GM12878 (cell line): ENCODE results near the gene PSMA7. TPM values are rescaled to one million over a fixed set of nuclear protein-coding genes. Genes with fewer than 3 reads are reported as not detected.

Source experiments
- ATAC-seq: fragments of 200-7000 bp; cut with Tn5 transposase; 3 replicates; pipeline ENCODE4 v1.9.1; 2020; ENCODE audit warnings: mild to moderate bottlenecking, moderate library complexity
- BruUV-seq: library from RNA; stranded (reverse); fragments of 400-500 nt; replicated peaks from 2 replicates; lab custom pipeline; 2021; lab: Mats Ljungman, UMichigan
- CTCF ChIA-PET: fragments of 300-600 bp; sonication (Branson Sonifier 250); formaldehyde crosslinking; extraction: SDS; loops from one replicate; lab custom pipeline; 2021; ENCODE audit warnings: inconsistent platforms; lab: Yijun Ruan, JAX
- POLR2A ChIA-PET: fragments of 350-600 bp; formaldehyde crosslinking; extraction: SDS; loops from one replicate; lab custom pipeline; 2021; ENCODE audit warnings: inconsistent platforms; lab: Charles Lee
- RAD21 ChIA-PET: fragments of 300-600 bp; sonication (Branson Sonifier 250); formaldehyde crosslinking; loops from one replicate; lab custom pipeline; 2023; ENCODE audit warnings: antibody characterized with exemption; ENCODE audit not compliant: unreplicated experiment; lab: Charles Lee
- SMC1A ChIA-PET: fragments of 300-600 bp; sonication (Branson Sonifier 250); formaldehyde crosslinking; loops from one replicate; lab custom pipeline; 2023; ENCODE audit not compliant: unreplicated experiment, uncharacterized antibody; lab: Charles Lee
- DNase-seq: peaks from one replicate; pipeline ENCODE4 v3.0.0-alpha.2; 2011; ENCODE audit warnings: low read depth, low spot score
- FAIRE-seq: peaks from 3 replicates; lab custom pipeline; 2011; peaks lifted over from hg19 to GRCh38; lab: Jason Lieb, UNC
- H2AFZ ChIP-seq: 2 replicates; pipeline ENCODE4 v1.6.0; 2011; ENCODE audit warnings: low read depth, low read length, control low read depth; ENCODE audit not compliant: control insufficient read depth
- H3K27ac ChIP-seq: 2 replicates; pipeline ENCODE4 v1.5.1; 2011; ENCODE audit warnings: control low read depth; ENCODE audit not compliant: control insufficient read depth, insufficient read depth
- H3K27me3 ChIP-seq, 2 experiments: replicated peaks in 1 of 2; 2 replicates each; pipeline versions ENCODE4 v1.6.0 to v1.6.1; 2011; ENCODE audit warnings: low read length in 1 of 2; ENCODE audit not compliant: control insufficient read depth in 2 of 2, insufficient read depth in 2 of 2
- H3K36me3 ChIP-seq, 2 experiments: 2 replicates each; pipeline ENCODE4 v1.5.1; 2011; ENCODE audit warnings: low read length in 1 of 2; ENCODE audit not compliant: control insufficient read depth in 2 of 2, insufficient read depth in 2 of 2
- H3K4me1 ChIP-seq: 2 replicates; pipeline ENCODE4 v1.6.1; 2011; ENCODE audit warnings: mild to moderate bottlenecking, low read length, moderate library complexity, mixed read lengths; ENCODE audit not compliant: control insufficient read depth, insufficient read depth
- H3K4me2 ChIP-seq: 2 replicates; pipeline ENCODE4 v1.6.0; 2011; ENCODE audit warnings: control low read depth; ENCODE audit not compliant: control insufficient read depth, insufficient read depth
- H3K4me3 ChIP-seq: fragments of 200-600 bp; sonication (generic); 2 replicates; pipeline ENCODE4 v1.5.1; 2016
- H3K79me2 ChIP-seq: 2 replicates; pipeline ENCODE4 v1.6.0; 2011; ENCODE audit warnings: low read length; ENCODE audit not compliant: control insufficient read depth, insufficient read depth
- H3K9ac ChIP-seq: 2 replicates; pipeline ENCODE4 v1.8.0; 2011; ENCODE audit warnings: low read length, control low read depth, mixed read lengths; ENCODE audit not compliant: control insufficient read depth, insufficient read depth
- H3K9me3 ChIP-seq: replicated peaks from 3 replicates; pipeline ENCODE4 v1.5.1; 2011; ENCODE audit warnings: mild to moderate bottlenecking, low read length; ENCODE audit not compliant: control insufficient read depth, insufficient read depth
- H4K20me1 ChIP-seq: 2 replicates; pipeline ENCODE4 v1.6.0; 2011; ENCODE audit not compliant: control insufficient read depth, insufficient read depth
- BMI1 ChIP-seq: fragments of 450-650 bp; IDR thresholded peaks from 2 replicates; pipeline ENCODE4 v1.6.1; 2016; ENCODE audit warnings: mild to moderate bottlenecking, moderate library complexity, borderline replicate concordance
- ETV6 ChIP-seq, 2 experiments: fragments of 450-650 bp in 1 of 2; IDR thresholded peaks in 1 of 2; conservative IDR thresholded peaks in 1 of 2; 2 replicates each; pipeline ENCODE4 v1.6.1; 2014; ENCODE audit warnings: antibody characterized with exemption in 1 of 2, borderline replicate concordance in 1 of 2, low read depth in 1 of 2, mild to moderate bottlenecking in 1 of 2, moderate library complexity in 1 of 2
- FOXM1 ChIP-seq: IDR thresholded peaks from 2 replicates; pipeline ENCODE4 v1.6.1; 2012; ENCODE audit warnings: low read depth, mild to moderate bottlenecking, inconsistent platforms, low read length, moderate library complexity
- IKZF2 ChIP-seq, 2 experiments: fragments of 450-650 bp; IDR thresholded peaks; 2 replicates each; pipeline ENCODE4 v1.6.1; 2017; ENCODE audit warnings: mild to moderate bottlenecking in 2 of 2, moderate library complexity in 2 of 2
- IRF3 ChIP-seq: fragments of 450-650 bp; IDR thresholded peaks from 2 replicates; pipeline ENCODE4 v1.6.1; 2014; ENCODE audit warnings: mild to moderate bottlenecking
- MLLT1 ChIP-seq: fragments of 450-650 bp; IDR thresholded peaks from 2 replicates; pipeline ENCODE4 v1.6.1; 2016; ENCODE audit warnings: mild to moderate bottlenecking
- PAX5 ChIP-seq: IDR thresholded peaks from 2 replicates; pipeline ENCODE4 v1.6.1; 2011; ENCODE audit warnings: low read depth, low read length, borderline replicate concordance
- PAX8 ChIP-seq: fragments of 450-650 bp; IDR thresholded peaks from 2 replicates; pipeline ENCODE4 v1.6.1; 2017; ENCODE audit warnings: mild to moderate bottlenecking, moderate library complexity
- PML ChIP-seq: IDR thresholded peaks from 2 replicates; pipeline ENCODE4 v1.6.1; 2012; ENCODE audit warnings: low read length, inconsistent platforms
- RAD21 ChIP-seq: IDR thresholded peaks from 2 replicates; pipeline ENCODE4 v1.6.1; 2011; ENCODE audit warnings: mild to moderate bottlenecking, low read depth, low read length, moderate library complexity; ENCODE audit not compliant: insufficient read depth
- SREBF1 ChIP-seq: IDR thresholded peaks from 2 replicates; pipeline ENCODE4 v1.6.1; 2012; ENCODE audit warnings: mild to moderate bottlenecking, low read length
- TBL1XR1 ChIP-seq: IDR thresholded peaks from 2 replicates; pipeline ENCODE4 v1.6.1; 2012; ENCODE audit warnings: low read depth, low read length, improper control_type of control experiment
- ZNF217 ChIP-seq: fragments of 450-650 bp; IDR thresholded peaks from 2 replicates; pipeline ENCODE4 v1.6.1; 2017; ENCODE audit warnings: antibody characterized with exemption, mild to moderate bottlenecking
- ZNF687 ChIP-seq: fragments of 450-650 bp; IDR thresholded peaks from 2 replicates; pipeline ENCODE4 v1.6.1; 2017; ENCODE audit warnings: mild to moderate bottlenecking, moderate library complexity
- ZSCAN29 ChIP-seq: fragments of 450-650 bp; IDR thresholded peaks from 2 replicates; pipeline ENCODE4 v1.6.1; 2017; ENCODE audit warnings: mild to moderate bottlenecking, moderate library complexity
- WGBS: methylation state at CpG from one replicate; pipeline ENCODE4 v1.1.6; 2016; ENCODE audit warnings: low lambda C conversion rate; ENCODE audit not compliant: insufficient replicate concordance, insufficient coverage; ENCODE audit errors: missing lambda C conversion rate; 5-methylcytosine and 5-hydroxymethylcytosine counted together
- in situ Hi-C: fragments of 300-500 bp; cut with MboI; formaldehyde crosslinking; loops from 9 replicates; pipeline ENCODE4 v1.14.3; 2018; ENCODE audit warnings: mixed read lengths
- intact Hi-C: fragments of 100-400 bp; cut with micrococcal nuclease; formaldehyde crosslinking; loops from one replicate; pipeline ENCODE4 v1.14.2; 2022; ENCODE audit not compliant: unreplicated experiment
- polyA plus RNA-seq, 11 experiments: library from polyadenylated mRNA; depleted of rRNA in 4 of 11; unstranded in 6 of 11; stranded (reverse) in 5 of 11; fragments of >200 nt; fragmentation: Nextera tagmentation in 4 of 11; fragmentation: Illumina TruSeq in 1 of 11; extraction: Ambion mirVana in 4 of 11; extraction: Trizol in 1 of 11; gene quantifications; 1 replicate in 1 of 11; 2 replicates in 10 of 11; pipeline versions ENCODE4 v1.2.1 to v1.2.3, GENCODE V29; 2011 to 2016; ENCODE audit warnings: inconsistent platforms in 2 of 11, missing spikeins in 2 of 11, low read depth in 1 of 11
- total RNA-seq, 4 experiments: library from RNA; depleted of rRNA in 3 of 4; stranded (reverse); fragments of >200 nt in 3 of 4; fragmentation: Illumina TruSeq in 1 of 4; extraction: Trizol in 1 of 4; gene quantifications; 2 replicates each; pipeline versions ENCODE4 v1.2.1 to v1.2.3, GENCODE V29; 2013 to 2021
- TF ChIP-seq, protein P1 (sequence below): fragments of 450-650 bp; IDR thresholded peaks from 2 replicates; pipeline ENCODE4 v1.6.1; 2017; ENCODE audit warnings: mild to moderate bottlenecking, low read depth, inconsistent platforms; ENCODE audit not compliant: poor library complexity, severe bottlenecking

The PSMA7 gene
- total and polyA plus RNA-seq, 10 of the 15 experiments (the other 5 are each of a cell fraction or from before 2014, with no cell fraction given), result 216 to 857 (median 368) TPM

- TF ChIP-seq, protein P1, sequence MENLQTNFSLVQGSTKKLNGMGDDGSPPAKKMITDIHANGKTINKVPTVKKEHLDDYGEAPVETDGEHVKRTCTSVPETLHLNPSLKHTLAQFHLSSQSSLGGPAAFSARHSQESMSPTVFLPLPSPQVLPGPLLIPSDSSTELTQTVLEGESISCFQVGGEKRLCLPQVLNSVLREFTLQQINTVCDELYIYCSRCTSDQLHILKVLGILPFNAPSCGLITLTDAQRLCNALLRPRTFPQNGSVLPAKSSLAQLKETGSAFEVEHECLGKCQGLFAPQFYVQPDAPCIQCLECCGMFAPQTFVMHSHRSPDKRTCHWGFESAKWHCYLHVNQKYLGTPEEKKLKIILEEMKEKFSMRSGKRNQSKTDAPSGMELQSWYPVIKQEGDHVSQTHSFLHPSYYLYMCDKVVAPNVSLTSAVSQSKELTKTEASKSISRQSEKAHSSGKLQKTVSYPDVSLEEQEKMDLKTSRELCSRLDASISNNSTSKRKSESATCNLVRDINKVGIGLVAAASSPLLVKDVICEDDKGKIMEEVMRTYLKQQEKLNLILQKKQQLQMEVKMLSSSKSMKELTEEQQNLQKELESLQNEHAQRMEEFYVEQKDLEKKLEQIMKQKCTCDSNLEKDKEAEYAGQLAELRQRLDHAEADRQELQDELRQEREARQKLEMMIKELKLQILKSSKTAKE, result no peak
- TF ChIP-seq SREBF1, result no peak
- TF ChIP-seq, all 136 proteins: peak for 0
These were observed 15.9 kb upstream of the PSMA7 start (continued) for GRCh38 chr20:62159052-62159451.

DNA sequence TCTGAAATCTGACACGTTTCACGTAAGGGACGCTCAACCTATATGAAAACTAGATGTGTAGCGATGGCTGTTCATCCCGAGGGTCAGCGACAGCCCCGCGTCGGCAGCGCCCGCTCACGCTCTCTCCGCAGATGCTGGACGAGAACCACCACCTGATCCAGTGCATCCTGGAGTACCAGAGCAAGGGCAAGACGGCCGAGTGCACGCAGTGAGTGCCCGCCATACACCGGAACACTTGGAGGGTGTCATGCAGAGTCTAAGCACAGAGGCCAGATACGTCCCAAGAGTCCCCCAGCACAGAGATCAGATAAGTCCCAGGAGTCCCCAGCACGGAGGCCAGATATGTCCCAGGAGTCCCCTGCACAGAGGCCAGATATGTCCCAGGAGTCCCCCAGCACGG is 15.3 kb upstream of the PSMA7 start:
- RAD21 ChIA-PET, result no interaction called here
- no TSS peak for BruUV-seq
- peaks cover 16 to 28% of the 10 kb centered on the region in 2 experiments; a peak in 3 of 4 replicates for H3K36me3 ChIP-seq
- CTCF ChIA-PET, result no interaction called here
- FAIRE-seq (no peak), ATAC-seq (no peak), DNase-seq (no peak)
- no peak overlapping the region for H3K4me2 ChIP-seq
- H3K4me1 ChIP-seq, result peaks cover 9% of the 10 kb centered on the region
- H3K27ac ChIP-seq, result no peak overlapping the region
- peaks cover 4% of the 10 kb centered on the region for H3K79me2 ChIP-seq
- SMC1A ChIA-PET, result no interaction called here
- WGBS, result 96% methylated on average over 20 of the region's 22 CpGs
- POLR2A ChIA-PET, result no interaction called here
- no peak overlapping the region for H3K4me3 ChIP-seq
- in situ Hi-C loops (no loop called here), intact Hi-C loops (no loop called here)
- no peak overlapping the region for H2AFZ ChIP-seq
- no peaks in the 10 kb centered on the region for H4K20me1 ChIP-seq
- no peak overlapping the region for H3K9ac ChIP-seq
- no peaks in the 10 kb centered on the region for H3K27me3 ChIP-seq
- H3K9me3 ChIP-seq, result no peaks in the 10 kb centered on the region; the same call in 2 of the 3 replicates
- TF ChIP-seq ETV6 (conservative IDR thresholded peaks at IDR 0.05 in 1 of 2, IDR thresholded peaks at IDR 0.05 in 1 of 2; ENCODE audit: borderline replicate concordance in 1 of 2, low read depth in 1 of 2) (no peak), PML (no peak), PAX5 (no peak), TBL1XR1 (no peak), ZNF217 (no peak), FOXM1 (no peak), BMI1 (no peak), IRF3 (no peak), ZSCAN29 (no peak), MLLT1 (no peak), RAD21 (no peak), ZNF687 (no peak), PAX8 (no peak), IKZF2 (IDR thresholded peaks at IDR 0.05) (no peak)
